GM08714 (cell line): ENCODE measurements around the gene CLN6.
A peak's percentile ranks its signal among the peaks of the same experiment; 100 is the strongest.

Source experiments
- H3K4me3 ChIP-seq: fragments of 200-500 bp; sonication (Bioruptor generic); 2 replicates; pipeline ENCODE4 v1.5.1; 2014; ENCODE audit warnings: mild to moderate bottlenecking, low read length, inconsistent platforms
- ZNF274 ChIP-seq: IDR thresholded peaks from 2 replicates; pipeline ENCODE4 v1.6.1; 2012; ENCODE audit warnings: mild to moderate bottlenecking, low read depth, low read length

The CLN6 gene

DNA sequence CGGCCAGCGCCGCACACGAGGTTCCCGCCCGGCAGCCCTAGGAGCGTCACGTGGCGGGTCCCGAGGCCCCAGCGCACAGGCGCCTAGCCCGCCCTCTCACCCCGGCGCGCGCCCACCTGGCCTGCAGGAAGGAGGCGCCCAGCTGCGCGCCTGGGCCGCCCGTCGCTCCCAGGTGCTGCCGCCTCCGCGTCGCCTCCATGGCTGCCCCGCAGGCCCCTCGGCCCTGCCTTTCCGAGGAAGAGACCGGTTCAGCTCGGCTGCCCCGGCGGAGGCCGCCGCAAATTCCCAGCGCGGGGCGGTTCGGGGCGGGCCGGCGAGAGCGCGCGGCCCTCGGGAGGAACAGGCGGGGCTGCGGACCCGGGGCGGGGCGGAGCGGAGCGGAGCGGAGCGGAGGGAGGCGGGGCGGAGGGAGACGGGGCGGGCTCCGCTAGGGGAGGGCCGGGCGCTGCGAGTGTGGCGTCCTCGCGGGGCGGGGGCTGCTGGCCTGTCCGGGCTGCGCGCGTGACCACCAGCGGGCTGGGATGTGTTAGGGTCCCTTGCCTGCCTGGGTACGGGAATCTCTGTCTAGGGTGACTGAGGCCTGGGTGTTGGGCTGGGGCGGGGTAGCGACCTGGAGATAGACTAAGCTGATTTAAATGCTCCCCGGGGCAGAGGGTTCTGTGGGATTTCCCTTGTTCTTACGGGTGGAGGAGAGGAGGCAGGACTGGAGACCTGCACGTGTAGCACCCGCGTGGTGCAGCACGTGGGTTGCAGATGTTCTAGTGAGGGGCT is at the start of gene CLN6:
CLN6 (minus strand) TSS at position 343 of the 771 bp plus-strand sequence; CDS start at position 199, 144 bp downstream.
- TF ChIP-seq ZNF274 = no peak
- peak within 1 kb of the TSS; percentile 68 for H3K4me3 ChIP-seq

DNA sequence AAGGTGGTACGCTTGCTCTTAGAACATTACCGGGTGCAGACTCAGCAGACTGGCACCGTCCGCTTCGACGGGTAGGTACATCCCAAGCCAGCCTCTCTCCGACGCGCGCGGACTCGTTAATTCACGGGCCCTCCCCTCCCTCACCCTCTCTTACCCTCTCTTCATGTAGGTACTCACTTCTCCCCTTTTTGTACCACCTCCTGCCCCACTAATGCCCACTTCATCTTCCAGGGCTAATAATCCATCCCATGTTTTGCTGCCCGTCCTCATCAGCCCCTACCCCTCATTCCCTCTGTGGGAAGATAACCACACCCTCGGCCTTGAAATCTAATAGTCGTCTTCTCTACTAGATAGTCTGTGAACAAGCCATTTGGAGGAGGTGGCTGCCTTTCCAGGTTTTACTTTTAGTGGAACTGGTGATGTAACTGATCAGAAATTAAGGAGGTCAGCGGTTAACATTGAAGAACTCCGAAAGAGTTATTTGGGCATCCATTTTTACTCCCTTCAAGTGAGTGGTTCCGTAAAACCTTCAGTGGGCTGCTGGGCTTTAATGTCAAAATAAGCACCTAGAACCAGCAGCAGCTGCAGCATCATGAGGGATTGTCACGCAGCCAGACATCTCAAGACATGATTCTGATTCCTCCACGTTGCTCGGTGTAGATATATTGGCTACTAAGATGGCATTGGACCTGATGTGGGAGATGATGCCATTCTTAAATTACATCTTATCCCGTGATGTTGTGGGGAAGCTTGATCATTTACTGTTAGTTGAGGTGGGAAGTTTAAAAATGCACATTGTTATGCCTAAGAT is 49.3 kb upstream of the CLN6 start:
- TF ChIP-seq ZNF274 = no peak
- peak overlapping the region; percentile 97 for H3K4me3 ChIP-seq

DNA sequence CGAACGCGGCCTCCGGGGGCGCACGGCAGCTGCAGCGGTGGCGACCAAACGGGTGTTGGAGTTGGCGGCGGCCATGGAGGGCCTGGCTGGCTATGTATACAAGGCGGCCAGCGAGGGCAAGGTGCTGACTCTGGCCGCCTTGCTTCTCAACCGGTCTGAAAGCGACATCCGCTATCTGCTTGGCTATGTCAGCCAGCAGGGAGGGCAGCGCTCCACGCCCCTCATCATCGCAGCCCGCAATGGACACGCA is 48.7 kb upstream of the CLN6 start:
- no peak for TF ChIP-seq ZNF274
- peak overlapping the region; percentile 97 for H3K4me3 ChIP-seq

DNA sequence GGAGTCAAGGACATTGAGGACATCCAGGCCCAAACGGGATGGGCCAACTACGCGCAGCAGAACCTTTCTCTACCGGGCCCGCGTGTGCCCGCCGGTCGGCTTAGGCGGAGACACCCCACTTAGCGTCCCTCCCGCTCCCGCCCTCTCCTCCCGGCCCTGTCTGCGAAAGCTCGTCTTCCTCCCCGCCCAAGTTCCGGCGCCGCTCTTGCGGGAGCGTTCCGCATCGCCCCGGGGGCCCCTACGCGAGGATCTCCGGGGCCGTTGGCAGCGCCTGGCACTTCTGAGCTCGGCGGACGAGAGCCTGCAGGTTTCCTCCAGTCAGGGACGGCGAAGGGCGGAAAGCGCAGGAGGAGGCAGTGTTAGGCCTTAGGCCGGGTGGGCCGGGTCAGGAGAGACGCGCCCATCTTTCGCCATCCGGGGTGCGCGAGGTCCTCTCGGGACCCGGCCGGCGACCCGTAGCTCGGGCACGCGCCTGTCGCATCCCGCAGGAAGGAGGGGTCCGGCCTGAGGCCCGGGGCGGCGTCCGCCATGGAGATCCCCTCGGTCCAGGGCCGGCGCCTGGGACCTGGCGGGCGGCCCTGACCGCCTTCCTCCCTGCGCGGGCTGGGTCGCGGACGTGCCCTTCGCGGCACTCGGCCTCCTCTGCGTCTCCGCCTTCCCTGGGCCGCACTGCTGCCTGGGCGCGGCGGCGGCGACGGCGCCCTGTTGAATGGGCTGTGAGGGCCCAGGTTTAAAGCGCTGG is 48.2 kb upstream of the CLN6 start, which contains the start of gene FEM1B:
FEM1B (plus strand) TSS at position 143 of the 742 bp plus-strand sequence. CDS start 673 bp downstream, outside the sequence.
- no peak for TF ChIP-seq ZNF274

DNA sequence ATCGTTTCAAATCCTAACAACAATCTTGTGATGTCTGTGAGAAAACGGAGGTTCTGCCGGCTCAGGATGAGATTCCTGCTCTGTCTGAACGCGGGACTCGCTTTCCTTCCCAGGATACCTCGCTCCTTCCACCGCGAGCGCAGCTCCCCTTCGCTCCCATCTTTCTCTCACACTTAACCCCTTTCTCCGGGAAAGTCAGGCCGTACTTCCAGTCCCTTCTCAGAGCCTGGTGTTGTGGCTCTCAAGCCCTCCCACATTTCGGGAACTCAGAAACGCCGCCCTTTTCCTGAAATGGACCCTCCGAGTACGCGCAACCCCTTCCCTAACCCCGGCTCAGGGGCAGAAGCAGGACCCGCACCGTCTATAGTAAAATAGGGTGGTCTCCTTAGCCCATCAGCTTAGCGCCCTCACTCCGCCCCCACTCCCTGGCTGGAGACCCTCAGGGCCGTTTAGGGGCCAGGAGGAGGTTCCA is 47.6 kb upstream of the CLN6 start:
- TF ChIP-seq ZNF274 = no peak
- H3K4me3 ChIP-seq = peak overlapping the region; percentile 97

More for the DNA sequence above, 48.2 kb upstream of the CLN6 start, which contains the start of gene FEM1B:
- H3K4me3 ChIP-seq = peak within 1 kb of the TSS; percentile 97

DNA sequence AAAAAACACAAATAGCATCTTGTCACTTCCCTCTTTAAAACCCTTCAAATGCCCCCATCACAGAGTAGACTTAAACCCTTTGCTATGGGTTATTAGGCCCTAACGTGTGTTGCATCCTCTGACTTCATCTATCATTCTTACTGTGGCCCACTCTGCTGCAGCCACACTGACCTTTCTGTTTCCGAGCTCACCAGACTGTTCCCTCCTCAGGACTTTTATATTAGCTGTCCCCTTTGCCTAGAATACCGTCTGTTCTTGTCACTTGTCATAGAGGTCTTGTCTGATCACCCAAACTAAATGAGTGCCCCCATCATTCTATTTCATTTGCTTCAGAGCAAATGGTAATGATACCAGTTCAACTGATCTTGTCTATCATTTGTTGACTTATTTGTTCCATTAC is 47.1 kb upstream of the CLN6 start:
- no peak for TF ChIP-seq ZNF274

DNA sequence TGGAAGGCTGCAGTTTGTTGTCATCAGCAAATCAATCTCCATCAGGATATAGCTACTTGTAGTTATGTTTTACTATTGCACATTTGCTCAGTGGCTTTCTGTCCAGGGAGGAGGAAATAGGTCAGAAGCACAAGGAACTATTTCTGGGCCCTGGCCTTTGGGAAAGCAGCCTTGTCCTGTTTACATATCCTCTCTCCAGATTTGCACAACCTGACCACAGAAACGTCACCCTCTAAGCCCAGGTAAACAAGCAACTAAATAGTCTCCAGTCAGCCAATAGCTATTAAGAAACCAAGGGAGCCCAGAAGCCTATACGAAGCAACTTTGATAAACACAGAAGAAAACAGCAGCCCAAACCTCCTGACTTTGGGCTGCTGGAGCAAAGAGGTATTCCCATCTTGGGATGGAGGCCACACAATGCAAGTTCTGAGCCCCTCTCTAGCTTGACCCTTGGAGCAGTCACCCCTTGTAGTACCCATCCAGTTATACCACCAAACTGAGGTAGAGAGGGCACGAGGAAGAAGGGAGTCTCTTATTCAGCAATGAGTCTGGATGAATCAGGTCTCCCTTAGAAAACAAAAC is 45.7 kb upstream of the CLN6 start:
- H3K4me3 ChIP-seq = no peak overlapping the region
- TF ChIP-seq ZNF274 = no peak

More for the DNA sequence above, 47.1 kb upstream of the CLN6 start:
- peak overlapping the region; percentile 97 for H3K4me3 ChIP-seq

DNA sequence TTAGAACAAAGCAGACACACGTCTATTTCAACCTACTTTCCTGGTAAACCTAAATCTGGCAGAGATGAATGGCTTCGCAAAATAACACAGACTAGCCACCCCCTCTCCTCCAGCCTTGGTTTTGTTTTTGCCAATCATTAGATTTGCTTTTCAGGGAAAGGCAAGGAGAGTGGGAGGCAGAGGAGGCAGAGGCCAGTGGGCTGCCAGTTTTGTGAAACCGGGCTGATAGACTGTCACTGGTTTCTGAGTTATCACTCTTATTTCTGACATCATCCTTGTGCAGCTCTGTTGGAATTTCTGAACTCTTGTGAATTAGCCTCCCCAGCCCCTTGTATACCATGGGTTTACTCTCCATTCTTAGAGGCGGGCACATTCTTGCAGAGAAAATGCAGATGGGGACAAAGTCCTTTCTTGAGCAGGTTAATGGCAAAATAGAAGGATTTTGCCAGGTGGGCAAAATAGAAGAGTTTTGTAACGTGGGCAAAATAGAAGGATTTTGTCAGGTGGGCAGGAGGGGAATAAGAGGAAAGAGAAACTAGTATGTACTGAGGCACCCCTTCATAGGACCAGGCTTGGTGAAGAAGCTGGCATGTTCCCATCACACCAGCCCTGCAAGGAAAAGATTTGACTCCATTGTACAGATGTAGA is 44.8 kb upstream of the CLN6 start:
- no peak for TF ChIP-seq ZNF274
- H3K4me3 ChIP-seq = no peak overlapping the region

DNA sequence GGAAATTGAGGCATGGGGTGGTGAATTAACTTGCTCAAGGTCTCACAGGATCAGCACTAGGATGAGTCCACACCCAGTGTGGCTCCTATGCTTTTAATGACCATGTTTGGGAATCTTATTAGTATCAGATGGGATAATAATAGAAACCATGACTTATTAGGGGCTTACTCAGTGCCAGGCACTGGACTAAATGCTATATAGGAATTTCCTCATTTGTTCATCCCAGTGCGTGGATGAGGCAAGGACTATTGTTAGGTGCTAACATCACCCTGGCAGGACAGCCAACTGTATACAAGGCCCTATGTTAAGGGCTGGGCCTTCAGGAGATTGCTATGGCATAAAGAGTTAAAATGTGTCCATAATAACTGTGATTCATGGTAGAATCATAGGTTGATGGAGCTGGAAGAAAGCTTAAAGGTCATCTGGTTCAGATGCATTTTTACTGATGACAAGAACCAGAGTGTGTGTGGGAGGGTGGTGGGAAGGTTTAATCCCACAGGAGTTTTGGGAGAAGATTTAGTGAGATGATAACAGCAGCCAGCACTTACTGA is 43.3 kb upstream of the CLN6 start:
- no peak overlapping the region for H3K4me3 ChIP-seq
- TF ChIP-seq ZNF274 = no peak

DNA sequence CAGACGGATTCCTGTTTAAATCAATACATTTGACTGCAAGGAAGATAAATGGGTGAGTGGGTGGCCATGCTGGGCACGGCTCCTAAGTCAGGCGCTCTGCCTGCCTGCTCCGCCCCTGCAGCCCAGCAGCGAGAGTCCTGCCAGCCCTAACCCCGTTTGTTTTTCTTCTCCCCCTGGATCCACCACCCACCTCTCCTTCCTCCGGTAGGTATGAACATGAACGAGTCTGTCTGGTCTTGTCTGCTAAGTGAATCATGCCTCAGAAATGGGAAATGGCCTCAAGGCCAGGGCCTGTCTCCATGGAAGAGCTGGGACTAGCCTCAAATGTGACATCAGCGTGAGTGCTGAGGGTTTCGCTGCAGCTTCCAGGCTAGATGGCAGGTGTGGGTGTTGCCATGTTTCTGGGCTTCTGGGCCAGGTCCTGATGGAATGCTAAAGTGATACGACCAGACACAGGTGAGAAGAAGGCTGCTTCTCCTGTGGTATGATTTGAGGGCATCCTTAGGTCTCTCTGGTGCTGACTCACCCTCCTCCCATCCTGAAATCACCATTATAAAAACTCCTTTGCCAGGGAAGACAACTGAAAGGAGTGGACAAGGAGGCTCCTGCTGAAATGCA is 42.4 kb upstream of the CLN6 start:
- TF ChIP-seq ZNF274 = no peak
- H3K4me3 ChIP-seq = no peak overlapping the region

DNA sequence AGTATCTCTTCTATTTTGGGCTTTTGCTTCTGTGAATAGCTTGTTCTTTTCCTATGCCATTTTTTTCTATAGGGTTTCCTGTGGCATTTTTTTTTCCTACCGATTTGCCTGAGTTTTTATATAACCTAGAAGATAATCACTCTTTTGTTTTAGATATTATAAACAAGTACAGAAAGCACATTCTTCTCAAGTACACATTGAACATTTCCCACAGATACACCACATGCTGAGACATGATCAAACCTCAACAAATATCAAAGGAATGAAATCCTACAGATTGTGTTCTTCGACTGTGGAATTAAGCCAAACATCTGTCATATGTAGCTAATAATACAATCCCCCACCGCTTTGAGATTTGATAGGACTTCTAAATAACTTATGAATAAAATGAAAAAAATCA is 38.9 kb upstream of the CLN6 start:
- TF ChIP-seq ZNF274 = no peak
- no peak overlapping the region for H3K4me3 ChIP-seq

DNA sequence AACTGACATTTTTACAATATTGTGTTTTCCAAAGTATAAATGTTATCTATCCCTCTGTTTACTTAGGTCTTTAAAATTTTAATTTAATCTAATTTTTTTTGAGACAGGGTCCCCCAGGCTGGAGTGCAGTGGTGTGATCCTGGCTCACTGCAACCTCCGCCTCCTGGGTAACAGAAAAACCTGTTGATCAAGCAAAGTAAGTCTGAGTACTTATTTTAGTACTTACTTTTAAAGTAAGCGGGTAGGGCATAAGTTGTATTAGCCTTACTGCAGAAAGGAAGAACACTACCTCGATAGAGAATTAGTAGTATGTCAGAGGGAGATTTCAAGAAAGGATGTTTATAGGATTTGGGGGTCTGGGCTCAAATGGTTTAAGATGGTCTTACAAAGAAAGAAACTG is 36.1 kb upstream of the CLN6 start:
- no peak for TF ChIP-seq ZNF274
- H3K4me3 ChIP-seq = no peak overlapping the region

DNA sequence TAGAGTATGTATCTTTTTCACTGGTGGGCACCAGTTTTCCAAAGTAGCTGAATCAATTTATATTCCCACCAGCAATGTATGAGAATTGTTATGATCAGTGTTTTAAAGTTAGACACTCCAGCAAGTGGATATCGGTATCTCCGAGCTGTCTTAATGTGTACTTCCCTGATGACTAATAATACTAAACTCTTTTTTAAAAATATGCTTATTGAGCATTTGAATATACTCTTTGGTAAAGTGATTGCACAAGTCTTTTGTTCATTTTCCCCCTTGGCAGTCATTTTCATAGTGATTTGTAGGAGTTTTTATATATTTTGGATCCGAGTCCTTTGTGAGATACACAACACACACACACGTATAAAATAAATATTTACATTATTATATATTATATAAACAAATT is 35.6 kb upstream of the CLN6 start:
- TF ChIP-seq ZNF274 = no peak
- H3K4me3 ChIP-seq = no peak overlapping the region

DNA sequence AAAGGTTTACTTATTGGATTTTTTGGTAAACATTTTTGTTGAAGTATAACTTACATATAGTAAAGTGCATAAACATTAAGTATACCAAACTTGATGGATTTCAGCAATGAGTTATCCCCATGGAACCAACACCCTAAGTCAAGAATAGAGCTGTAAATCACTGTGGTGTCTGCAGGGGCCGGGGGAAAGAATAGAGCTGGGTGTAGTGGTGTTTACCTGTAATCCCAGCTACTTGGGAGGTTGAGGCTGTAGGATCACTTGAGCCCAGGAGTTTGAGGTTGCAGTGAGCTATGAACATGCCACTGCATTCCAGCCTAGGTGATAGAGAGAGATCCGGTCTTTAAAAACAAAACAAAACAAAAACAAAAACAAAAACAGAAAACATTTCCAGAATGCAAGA is 34.8 kb upstream of the CLN6 start:
- TF ChIP-seq ZNF274 = no peak
- H3K4me3 ChIP-seq = no peak overlapping the region
